ENCODE data around the gene TNFRSF1B. TPM values are rescaled to one million over a fixed set of nuclear protein-coding genes. Genes with fewer than 3 reads are reported as not detected.

TNFRSF1B gene
- total and polyA plus RNA-seq, 2 donors (not counting 1 experiment from before 2014, with no cell fraction given), result 24.8 to 27.5 TPM

- H3K9ac ChIP-seq (ENCODE audit: insufficient read depth, low read length), result no peak overlapping the region
- no peaks in the 10 kb centered on the region for H4K20me1 ChIP-seq (ENCODE audit: control insufficient read depth, extremely low read depth, insufficient read depth, low read length)
- peaks cover 12% of the 10 kb centered on the region for H3K4me1 ChIP-seq (ENCODE audit: control insufficient read depth, extremely low read depth, insufficient read depth, low read length)
- no peak overlapping the region for H3K4me3 ChIP-seq (replicated peaks in 1 of 4; ENCODE audit: control extremely low read depth in 1 of 4, insufficient read depth in 1 of 4, low read depth in 3 of 4, low read length in 4 of 4)
- no peaks in the 10 kb centered on the region for H3K27me3 ChIP-seq (ENCODE audit: control insufficient read depth, insufficient read depth, low read length)
- H3K79me2 ChIP-seq (ENCODE audit: control insufficient read depth, insufficient read depth, low read length), result no peaks in the 10 kb centered on the region
- no peaks in the 10 kb centered on the region for H3K36me3 ChIP-seq (ENCODE audit: control insufficient read depth, insufficient read depth, low read length)
- TF ChIP-seq EZH2 (IDR thresholded peaks at IDR 0.05; ENCODE audit: low read length, missing control alignments) (no peak), CTCF (conservative IDR thresholded peaks at IDR 0.05 in 1 of 2, IDR thresholded peaks at IDR 0.05 in 1 of 2; ENCODE audit: low read depth in 1 of 2, low read length in 2 of 2) (no peak)
- H3K9me3 ChIP-seq (ENCODE audit: control insufficient read depth, insufficient read depth, low read depth, low read length), result no peaks in the 10 kb centered on the region
- no peak overlapping the region for H3K4me2 ChIP-seq (ENCODE audit: extremely low read depth, insufficient read depth, low read length)
- H2AFZ ChIP-seq (ENCODE audit: low read length), result no peak overlapping the region
- no peak for DNase-seq (ENCODE audit: low read depth in 2 of 2)
- H3K27ac ChIP-seq (ENCODE audit: insufficient read depth, low read length), result no peak overlapping the region
Measured at GRCh38 chr1:12140016-12140415, 26.8 kb upstream of the TNFRSF1B start.

- DNase-seq (ENCODE audit: low read depth in 2 of 2), result no peak
- no peaks in the 10 kb centered on the region for H3K36me3 ChIP-seq (ENCODE audit: control insufficient read depth, insufficient read depth, low read length)
- peaks cover 12% of the 10 kb centered on the region for H3K4me1 ChIP-seq (ENCODE audit: control insufficient read depth, extremely low read depth, insufficient read depth, low read length)
- H4K20me1 ChIP-seq (ENCODE audit: control insufficient read depth, extremely low read depth, insufficient read depth, low read length), result no peaks in the 10 kb centered on the region
- no peak overlapping the region for H2AFZ ChIP-seq (ENCODE audit: low read length)
- no peak overlapping the region for H3K27ac ChIP-seq (ENCODE audit: insufficient read depth, low read length)
- no peak overlapping the region for H3K4me2 ChIP-seq (ENCODE audit: extremely low read depth, insufficient read depth, low read length)
- no peaks in the 10 kb centered on the region for H3K27me3 ChIP-seq (ENCODE audit: control insufficient read depth, insufficient read depth, low read length)
- H3K9me3 ChIP-seq (ENCODE audit: control insufficient read depth, insufficient read depth, low read depth, low read length), result no peaks in the 10 kb centered on the region
- TF ChIP-seq CTCF (conservative IDR thresholded peaks at IDR 0.05 in 1 of 2, IDR thresholded peaks at IDR 0.05 in 1 of 2; ENCODE audit: low read depth in 1 of 2, low read length in 2 of 2) (no peak), EZH2 (IDR thresholded peaks at IDR 0.05; ENCODE audit: low read length, missing control alignments) (no peak)
- H3K4me3 ChIP-seq (replicated peaks in 1 of 4; ENCODE audit: control extremely low read depth in 1 of 4, insufficient read depth in 1 of 4, low read depth in 3 of 4, low read length in 4 of 4), result no peak overlapping the region
- no peak overlapping the region for H3K9ac ChIP-seq (ENCODE audit: insufficient read depth, low read length)
- H3K79me2 ChIP-seq (ENCODE audit: control insufficient read depth, insufficient read depth, low read length), result no peaks in the 10 kb centered on the region
Measured at GRCh38 chr1:12140515-12141162, 26.2 kb upstream of the TNFRSF1B start.

- TF ChIP-seq CTCF (conservative IDR thresholded peaks at IDR 0.05 in 1 of 2, IDR thresholded peaks at IDR 0.05 in 1 of 2; ENCODE audit: low read depth in 1 of 2, low read length in 2 of 2), result no peak
- no peak for TF ChIP-seq EZH2 (IDR thresholded peaks at IDR 0.05; ENCODE audit: low read length, missing control alignments)
- H3K27ac ChIP-seq (ENCODE audit: insufficient read depth, low read length), result no peak overlapping the region
- H3K79me2 ChIP-seq (ENCODE audit: control insufficient read depth, insufficient read depth, low read length), result no peaks in the 10 kb centered on the region
- DNase-seq (ENCODE audit: low read depth in 2 of 2), result no peak
- no peak overlapping the region for H2AFZ ChIP-seq (ENCODE audit: low read length)
- H4K20me1 ChIP-seq (ENCODE audit: control insufficient read depth, extremely low read depth, insufficient read depth, low read length), result no peaks in the 10 kb centered on the region
- peaks cover 12% of the 10 kb centered on the region for H3K4me1 ChIP-seq (ENCODE audit: control insufficient read depth, extremely low read depth, insufficient read depth, low read length)
- no peak overlapping the region for H3K9ac ChIP-seq (ENCODE audit: insufficient read depth, low read length)
- H3K4me3 ChIP-seq (replicated peaks in 1 of 4; ENCODE audit: control extremely low read depth in 1 of 4, insufficient read depth in 1 of 4, low read depth in 3 of 4, low read length in 4 of 4), result no peak overlapping the region
- no peak overlapping the region for H3K4me2 ChIP-seq (ENCODE audit: extremely low read depth, insufficient read depth, low read length)
- no peaks in the 10 kb centered on the region for H3K9me3 ChIP-seq (ENCODE audit: control insufficient read depth, insufficient read depth, low read depth, low read length)
- H3K36me3 ChIP-seq (ENCODE audit: control insufficient read depth, insufficient read depth, low read length), result no peaks in the 10 kb centered on the region
- H3K27me3 ChIP-seq (ENCODE audit: control insufficient read depth, insufficient read depth, low read length), result no peaks in the 10 kb centered on the region
Measured at GRCh38 chr1:12141163-12141850, 25.5 kb upstream of the TNFRSF1B start.

All from fibroblast of lung (primary cell).